ENCODE data around the gene MYLK.
"Not testable (repeated sequence)": the region's sequence is repeated elsewhere in the genome, so short reads cannot be mapped to it uniquely, and the experiment has no call there.

MYLK gene

DNA sequence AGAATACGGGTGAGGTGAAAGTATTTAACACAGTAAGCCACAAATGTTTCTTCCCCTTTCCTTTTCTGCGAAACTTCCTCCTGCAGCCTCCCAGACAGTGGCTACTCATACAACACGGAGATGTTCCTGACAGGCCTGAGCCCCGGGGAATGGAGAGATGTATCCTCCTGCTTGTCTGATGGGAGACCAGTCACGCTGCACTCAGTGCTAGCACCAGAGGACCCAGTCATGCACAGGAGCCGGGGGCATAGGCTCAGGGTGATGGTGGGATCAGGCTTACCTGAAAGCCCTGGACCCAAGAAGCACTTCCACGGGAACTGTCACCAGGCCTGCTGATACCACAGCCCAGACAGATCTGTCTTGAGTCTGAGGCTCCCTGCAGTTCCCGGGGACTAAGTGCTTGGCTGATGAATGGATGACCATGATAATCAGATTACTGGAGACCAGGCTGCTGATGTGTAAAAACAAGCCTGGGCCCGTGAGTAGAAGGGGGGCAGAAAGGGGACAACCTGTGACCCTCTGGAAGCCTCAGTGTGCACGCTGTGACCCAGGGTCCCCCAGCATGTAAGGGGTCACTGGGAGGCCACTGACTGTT, 162.9 kb downstream of the MYLK start:
- DNase-seq (ENCODE audit: low read depth), result not testable (repeated sequence)

DNA sequence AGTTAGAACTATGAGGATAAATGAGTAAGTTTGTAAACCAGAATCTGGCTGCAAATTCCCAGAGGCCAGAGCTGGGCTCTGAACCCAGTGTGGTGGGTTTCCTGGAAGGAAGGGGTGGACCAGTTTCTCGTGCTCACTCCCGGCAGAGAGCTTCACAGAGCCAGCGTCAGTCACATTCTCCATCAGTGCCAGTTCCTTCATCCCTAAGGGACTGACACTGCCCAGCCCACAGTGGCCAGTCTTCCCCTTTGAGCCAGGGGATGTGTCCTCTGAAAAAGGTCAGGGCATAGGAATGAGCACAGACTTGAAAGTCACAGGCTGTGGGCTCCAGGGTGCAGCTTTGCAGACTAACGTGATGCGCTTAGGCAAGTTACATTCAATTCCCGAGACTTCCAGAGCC, 163.5 kb downstream of the MYLK start:
- DNase-seq (ENCODE audit: low read depth), result no peak

DNA sequence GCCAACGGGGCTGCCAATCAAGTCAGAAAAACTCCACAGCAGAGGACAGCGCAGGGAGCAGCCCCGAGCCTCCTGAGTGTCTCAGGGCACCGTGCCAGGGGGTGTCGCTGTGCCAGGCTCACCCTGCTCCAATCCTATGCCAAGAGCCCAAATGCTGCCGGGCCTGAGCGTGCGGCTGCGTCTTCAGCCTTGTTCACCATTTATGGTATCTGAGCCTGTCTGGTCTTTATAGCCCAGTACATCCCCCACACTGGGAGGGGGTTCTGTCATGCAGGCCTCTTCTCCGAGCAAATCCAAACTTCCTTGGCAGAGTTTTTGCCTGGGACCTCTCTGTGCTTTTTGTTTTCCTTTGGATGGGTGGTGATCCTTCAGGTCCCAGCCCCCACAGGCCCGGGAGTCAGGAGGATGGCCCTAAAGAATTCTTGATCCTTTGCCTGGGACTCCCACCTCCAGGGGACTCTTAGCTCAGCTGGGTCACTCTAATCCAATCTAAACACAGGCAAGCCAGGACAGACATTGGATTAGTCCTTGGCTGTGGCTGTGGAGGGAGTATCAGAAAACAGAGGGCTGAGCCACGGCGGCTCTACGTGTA, 164.2 kb downstream of the MYLK start:
- no peak for DNase-seq (ENCODE audit: low read depth)

DNA sequence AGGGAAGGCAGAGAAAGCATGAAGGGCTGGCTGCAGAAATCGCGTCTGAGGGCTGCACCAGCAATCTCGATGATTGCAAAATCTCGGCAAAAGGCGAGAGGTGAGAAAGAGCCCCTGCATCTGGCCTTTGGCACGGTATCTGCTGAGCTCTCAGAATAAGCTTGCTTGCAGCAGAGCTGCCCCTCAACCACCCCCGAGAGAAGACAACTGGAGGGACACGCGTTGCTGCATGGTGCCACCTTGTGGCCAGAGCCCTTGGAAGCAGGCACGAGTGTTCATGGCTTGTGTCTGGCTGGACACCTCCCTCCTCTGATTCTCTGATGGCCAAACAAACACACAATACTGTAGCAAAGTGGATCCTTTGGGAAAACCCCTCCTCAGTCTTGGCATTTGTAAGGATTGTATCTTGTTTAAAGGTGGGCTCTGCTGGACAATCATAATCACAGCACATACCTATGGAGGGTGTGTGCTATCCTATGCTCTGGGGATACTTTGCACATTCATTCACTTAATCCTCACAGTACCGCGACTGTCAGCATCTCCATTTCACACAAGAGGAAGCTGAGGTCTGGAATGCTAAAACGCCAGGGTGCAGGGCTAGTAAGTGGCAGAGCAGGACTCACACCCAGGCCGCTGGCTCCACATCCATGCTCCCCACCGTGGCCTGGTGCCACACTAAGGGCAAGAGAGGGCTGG, 164.9 kb downstream of the MYLK start:
- peak; percentile 73 for DNase-seq (ENCODE audit: low read depth)

DNA sequence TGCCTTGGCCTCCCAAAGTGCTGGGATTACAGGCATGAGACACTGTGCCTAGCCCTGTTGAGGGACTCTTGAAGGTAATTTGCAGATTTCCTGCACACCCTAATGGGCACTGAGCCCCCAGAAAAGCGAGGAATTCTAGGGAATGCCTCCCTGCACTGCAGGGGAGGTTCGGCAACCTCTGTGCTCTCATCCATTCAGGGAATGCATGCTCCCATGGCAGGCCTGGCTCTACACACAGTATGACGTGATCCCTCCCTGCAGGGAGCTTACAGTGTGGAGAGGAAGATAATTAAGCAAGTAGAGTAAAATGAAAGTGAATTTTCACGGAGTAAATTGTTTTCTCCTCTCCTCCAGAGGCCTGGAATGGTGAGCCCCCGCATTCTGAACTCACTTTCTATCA, 166.0 kb downstream of the MYLK start:
- DNase-seq (ENCODE audit: low read depth), result no peak

DNA sequence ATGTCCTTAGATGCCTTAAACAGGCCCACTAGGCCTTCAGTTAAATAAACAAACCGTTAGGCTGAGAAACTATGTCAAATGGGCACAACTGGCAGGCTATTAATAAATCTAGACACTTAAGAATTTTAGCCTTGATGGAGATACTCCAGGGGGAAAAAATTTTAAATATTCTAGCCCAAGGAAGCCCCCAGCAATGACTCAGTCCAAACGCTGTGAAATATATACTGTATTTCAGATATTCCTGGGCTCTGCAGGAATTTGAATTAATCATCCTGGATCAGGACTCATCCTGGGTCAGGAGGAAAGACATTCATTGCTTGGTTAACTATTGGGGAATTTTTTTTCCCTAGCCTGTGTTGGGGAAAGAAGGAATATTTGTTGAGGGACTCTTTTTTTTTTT, 166.7 kb downstream of the MYLK start:
- DNase-seq (ENCODE audit: low read depth), result peak; percentile 20

DNA sequence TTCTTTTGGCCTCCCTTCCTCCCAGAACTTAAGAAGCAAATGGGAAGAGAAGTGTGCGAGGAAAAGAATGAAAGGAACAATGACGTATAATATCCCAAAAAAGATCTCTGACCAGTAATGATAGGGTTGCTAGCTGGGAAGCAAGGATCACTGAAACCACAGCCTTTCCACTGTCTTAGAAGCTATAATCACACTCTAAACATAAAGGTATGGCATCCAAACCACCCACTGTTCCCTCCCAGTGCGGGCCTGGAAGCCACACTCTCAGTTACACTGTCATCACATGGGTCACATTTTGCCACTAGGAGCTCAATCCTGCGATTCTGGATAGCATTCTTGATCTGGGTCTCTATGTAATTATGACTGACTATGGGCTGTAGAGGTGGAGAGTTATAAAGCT, 167.7 kb downstream of the MYLK start:
- no peak for DNase-seq (ENCODE audit: low read depth)

DNA sequence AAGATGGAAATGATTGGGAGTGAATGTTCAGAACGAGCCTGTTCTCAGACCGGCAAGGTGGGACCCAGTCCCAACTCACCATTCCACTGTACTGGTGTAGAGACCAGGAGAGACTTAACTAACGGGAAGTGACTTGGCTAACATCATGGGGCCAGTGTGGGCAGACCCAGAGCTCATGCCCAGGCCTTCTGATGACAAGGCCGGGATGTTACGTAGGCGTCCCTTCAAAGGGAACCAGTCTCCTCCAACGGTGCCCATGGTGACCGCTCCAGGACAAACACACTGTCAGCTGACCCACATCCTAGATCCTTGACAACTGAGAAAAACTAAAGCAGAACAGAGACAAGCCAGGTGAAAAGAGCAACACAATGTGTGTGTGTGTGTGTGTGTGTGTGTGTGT, 170.9 kb downstream of the MYLK start:
- DNase-seq (ENCODE audit: low read depth), result no peak

DNA sequence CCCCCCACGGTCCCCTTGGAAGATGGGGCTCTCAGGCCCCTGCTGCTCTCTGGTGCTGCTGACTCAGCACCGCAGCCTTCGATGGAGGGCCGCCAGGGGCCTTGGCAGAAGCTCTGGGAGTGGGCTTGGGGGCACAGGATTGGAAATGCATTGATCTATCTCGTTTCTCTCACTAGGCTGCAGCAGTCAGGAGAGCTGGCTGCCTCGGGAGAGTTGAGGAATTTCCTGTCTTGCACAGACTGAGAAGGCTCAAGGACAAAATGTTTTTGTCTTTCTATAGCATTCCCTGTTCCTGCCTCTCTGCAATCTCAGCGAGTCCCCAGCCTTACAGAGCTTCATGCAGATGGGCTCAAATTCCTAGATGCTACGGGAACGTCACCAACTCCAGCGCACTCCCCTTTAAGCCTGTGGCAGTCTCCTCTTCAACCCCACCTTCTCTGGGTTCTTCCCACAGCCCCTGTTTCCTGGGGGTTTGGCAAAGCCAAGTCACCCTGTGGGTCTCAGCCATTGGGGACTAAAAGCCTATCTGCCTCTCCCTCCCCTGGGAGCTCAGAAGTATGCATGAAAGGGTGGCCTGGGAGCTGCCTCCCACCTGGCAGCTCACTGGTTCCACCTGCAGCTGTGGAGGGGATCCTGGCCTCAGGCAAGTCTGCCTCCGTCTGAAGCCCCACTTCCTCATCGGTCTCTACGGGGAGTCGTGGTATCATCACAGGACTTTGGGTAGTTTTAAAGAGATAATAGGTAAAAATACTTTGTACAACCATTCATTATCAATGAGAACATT, 171.9 kb downstream of the MYLK start:
- no peak for DNase-seq (ENCODE audit: low read depth)

DNA sequence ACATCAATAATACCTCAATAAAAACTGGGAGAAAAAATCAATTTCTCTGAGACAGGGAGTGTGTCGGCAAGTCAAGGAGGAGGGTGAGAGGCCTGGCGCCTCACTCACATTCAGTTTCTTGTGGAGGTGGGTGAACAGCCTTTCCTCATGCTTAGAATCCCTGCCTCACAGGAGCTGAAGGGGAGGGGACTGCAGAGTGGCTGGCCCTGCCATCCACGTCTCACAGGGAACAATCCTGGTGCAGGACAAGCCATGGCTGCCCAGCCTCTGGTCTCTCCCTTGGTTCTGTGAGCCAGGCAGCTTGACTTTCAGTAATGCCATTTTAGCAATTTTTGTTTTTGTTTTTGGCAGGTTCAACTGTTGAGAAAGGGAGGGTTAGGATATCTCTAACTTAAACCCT, 172.8 kb downstream of the MYLK start:
- DNase-seq (ENCODE audit: low read depth), result no peak

DNA sequence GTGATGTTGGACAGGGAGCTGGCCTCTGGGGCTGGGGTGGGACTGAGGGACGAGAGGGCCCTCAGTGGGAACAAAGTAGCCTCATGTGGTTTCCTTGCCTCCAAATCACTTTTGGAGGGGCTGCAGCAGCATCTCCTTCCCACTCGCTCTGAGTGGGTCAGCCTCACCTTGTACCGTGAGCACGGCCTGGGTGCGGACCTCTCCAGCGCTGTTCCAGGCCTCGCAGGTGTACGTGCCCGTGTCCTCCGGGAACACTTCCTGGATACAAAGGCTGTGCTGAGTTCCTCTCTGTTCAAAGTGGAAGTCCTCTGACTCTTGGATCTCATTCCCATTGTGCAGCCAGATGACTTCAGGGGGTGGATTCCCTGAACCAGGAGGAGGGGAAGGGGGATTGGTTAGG, 175.6 kb downstream of the MYLK start:
- no peak for DNase-seq (ENCODE audit: low read depth)

DNA sequence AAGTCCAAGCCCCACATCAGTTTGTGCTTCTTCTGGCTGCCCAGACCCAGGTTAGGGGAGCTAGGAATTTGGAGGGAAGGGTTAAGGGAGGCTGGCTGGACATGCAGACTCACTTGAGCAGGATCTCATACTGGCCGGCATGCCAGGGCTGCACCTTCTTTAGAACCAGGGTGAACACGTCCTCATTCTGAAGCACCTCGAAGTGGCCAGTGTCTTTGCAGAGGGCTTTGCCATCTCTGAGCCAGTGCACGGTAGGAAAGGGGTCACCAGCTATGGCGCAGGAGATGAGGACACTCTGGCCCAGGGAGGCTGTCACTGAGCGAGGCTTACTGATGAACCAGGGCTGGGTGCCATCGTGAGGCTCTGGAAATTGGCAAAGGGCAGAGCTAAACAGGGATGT, 176.5 kb downstream of the MYLK start:
- DNase-seq (ENCODE audit: low read depth), result not testable (repeated sequence)

DNA sequence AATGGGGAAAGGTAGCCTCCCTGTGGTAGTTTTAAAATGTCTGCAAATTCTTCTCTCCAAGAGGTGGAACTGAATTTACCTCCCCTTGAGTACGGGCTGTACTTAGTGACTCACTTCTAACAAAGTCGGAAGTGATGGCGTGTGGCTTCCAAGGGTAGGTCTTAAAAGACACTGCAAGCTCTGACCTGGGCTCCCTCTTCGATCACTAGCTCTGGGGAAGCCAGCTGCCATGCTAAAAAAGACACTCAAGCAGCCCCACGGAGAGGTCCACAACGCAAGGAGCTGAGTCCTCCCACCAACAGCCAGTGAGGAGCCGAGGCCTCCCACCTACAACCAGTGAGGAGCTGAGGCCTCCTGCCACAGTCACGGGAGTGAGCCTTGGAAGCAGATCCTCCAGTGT, 177.3 kb downstream of the MYLK start:
- peak; percentile 57 for DNase-seq (ENCODE audit: low read depth)

DNA sequence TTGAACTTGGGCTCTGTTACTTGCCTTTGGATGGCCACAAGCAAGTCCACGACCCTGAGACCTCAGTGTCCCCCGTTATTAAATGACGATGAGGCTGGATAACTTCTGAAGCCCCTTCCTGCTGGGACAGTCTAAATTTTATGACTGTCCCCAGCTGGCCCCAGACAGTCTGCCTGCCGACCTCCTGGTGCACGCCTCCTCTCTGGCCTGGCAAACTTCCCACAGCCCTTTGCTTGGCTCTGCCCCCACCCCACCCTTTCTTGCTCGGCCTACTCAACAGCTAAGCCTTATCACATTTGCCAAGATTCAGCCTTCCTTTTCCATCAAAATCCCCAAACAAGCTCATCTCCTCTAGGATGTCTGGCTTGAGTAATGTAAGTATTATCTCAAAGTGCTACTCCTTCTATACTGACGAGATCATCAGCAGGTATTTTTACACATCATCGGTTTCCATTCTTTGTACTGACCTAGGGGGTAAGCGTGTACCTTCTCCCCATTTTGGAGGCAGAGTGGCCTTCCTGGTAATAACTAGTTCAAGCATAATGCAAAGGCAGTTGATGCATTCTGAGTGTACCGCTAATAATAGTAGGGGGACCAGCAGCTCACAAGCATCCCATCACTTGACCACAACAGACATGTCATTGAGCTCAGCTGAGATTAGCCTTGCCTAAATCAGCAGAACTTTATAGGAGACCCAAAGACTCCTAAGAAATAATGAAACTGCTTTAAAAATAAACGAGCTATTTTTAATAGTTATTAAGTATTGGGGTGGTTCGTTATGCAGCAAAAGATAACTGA, 178.4 kb downstream of the MYLK start:
- DNase-seq (ENCODE audit: low read depth), result no peak

DNA sequence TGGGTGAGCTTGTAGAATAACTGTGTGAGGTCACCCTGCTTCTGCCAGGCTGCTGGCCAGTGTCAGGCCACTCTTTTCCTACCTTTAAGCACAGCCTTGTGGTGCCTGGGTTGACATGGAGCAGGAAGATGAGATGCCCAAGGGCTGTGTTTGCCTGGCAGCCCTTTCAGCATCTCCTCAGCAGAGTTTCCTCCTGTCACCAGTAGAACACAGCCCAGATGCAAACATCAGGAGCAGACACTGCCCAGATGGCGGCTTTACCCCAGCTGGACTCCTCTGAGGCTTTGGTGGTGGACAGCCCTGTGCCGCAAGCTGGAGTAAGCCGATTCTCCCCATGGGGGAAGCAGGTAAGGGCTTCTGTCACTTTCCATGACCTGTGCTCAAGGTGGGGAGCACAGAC, 180.5 kb downstream of the MYLK start:
- not testable (repeated sequence) for DNase-seq (ENCODE audit: low read depth)

DNA sequence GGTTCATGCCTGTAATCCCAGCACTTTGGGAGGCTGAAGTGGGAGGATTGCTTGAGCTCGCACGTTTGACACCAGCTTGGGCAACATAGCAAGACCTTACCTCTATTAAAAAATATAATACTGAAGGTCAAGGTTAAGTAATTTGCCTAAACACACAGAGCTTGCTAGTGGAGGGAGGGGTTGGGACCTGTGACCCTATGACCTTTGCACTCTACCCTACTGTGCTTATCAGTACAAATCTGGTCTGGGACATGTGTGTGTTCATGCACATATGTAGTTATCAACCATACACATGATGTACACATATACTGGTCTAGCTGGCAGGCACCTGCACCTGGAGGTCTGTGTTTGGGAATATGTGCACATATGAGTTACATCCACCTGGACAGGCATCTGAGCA, 181.4 kb downstream of the MYLK start:
- DNase-seq (ENCODE audit: low read depth), result no peak

DNA sequence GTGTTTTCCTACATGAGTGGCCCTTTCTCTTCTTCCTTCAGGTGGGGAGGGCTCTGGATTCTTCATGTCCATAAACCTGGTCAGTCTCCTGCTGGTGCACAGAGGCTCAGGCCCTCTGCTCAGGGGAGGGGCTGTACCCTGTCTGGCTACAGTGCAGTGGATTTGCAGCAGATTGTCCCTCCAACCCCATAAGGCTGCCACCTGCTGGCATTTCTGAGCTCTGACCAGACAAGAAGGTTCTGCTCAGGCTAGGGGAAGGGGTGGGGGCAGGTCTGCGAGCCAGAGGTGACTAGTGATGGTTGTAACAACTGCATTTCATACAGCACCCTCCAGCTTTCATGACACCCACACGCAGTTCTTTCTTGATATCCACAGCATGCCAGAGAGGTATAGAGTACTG, 182.1 kb downstream of the MYLK start:
- DNase-seq (ENCODE audit: low read depth), result peak; percentile 68

DNA sequence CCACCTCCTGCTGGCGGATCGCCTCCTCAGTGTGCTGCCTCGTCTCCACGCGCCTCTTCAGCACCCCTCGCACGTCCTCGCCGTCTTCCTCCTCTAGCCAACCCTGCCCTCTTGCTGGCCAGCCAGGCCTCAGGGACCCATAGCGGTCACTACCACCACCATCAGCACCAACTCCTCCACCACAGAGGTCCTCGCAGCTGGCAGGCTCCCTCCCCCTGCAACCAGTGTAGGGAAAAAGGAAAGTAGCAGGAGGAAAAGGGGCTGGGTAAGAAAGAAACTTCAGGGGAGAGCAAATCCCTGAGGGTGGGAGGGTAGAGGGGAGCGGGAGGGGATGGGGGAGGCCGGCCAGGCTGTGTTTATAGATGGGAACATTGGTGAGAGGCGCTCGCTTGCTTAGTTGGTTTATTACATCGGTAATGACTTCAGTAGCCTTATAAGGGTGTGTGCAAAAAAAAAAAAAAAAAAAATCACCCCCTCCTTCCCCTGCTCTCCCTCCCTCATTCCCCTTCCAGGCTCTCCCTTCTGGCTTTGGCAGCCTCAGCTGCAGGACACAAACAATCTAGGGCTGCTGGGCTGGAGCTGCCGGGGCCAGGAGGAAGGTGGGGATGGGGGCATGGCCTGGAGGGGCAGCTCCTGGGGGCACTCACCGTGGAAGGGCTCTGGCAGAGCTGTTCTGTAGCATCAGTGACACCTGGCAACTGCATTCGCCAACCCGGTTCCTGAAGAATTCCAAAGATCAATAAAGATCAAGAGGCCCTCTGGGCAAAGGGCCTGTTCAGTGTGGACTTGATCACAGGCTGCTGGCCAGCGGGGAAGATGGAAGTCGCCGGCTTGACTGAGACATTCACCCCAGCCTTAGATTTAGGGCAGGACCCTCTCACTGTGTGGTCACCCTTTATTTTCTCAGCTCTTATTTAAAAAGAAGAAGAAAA, 183.1 kb downstream of the MYLK start:
- no peak for DNase-seq (ENCODE audit: low read depth)

DNA sequence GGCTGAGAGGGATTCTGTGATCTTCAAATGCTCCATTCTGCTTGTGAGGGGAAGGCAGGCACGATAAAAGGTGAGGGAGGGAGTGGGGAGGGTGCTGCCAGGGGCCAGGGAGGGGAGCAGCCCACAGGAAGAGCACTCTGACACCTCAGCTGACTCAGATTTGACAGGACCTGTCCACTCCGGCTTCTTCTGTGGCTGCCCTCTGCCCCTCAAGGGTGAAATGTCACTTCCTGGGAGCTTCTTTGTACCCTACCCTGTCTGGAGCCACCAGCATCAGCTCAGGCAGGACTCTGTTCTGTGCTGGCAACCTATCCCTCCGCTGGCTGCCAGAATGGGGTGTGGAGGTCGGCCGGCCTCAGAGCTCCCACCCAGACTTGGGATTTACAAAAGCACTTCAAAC, 185.3 kb downstream of the MYLK start:
- no peak for DNase-seq (ENCODE audit: low read depth)

DNA sequence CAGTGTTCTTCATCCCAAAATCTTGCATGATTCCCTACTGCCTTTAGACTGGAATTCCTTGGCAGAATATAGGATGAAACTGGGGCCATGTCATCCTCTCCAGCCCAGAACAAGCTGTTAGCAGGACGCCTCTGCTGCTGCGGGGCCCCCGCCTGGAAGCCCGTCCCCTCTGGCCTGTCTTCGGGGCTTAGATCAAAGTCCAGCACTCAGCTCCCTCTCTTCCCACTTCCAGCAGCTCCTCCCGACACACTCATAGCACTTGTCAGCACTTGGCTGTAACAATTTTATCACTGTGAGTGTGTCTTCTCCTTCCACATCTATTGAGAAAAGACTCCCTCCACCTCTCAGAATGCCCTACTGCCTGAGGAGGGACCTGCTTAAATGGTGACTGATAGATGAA, 187.3 kb downstream of the MYLK start:
- no peak for DNase-seq (ENCODE audit: low read depth)
